NB4 (cell line): ENCODE data around the gene COMMD7.

Experiments used
- CTCF ChIP-seq: IDR thresholded peaks from one replicate; pipeline ENCODE4 v1.5.1; 2012; ENCODE audit warnings: low read depth, low read length
- MAX ChIP-seq: IDR thresholded peaks from 2 replicates; pipeline ENCODE4 v1.6.1; 2011; ENCODE audit warnings: low read depth, low read length

GRCh38 chr20:32695089-32695488 lies 48.2 kb downstream of the COMMD7 start:
- no peak for TF ChIP-seq CTCF
- TF ChIP-seq MAX: no peak
